Lower leg skin (tissue), 4 donors: ENCODE measurements around the gene SAV1. TPM values are rescaled to one million over a fixed set of nuclear protein-coding genes. Genes with fewer than 3 reads are reported as not detected.
"Not testable (repeated sequence)": the region's sequence is repeated elsewhere in the genome, so short reads cannot be mapped to it uniquely, and the experiment has no call there.

Source experiments
- DNase-seq, 2 donors: peaks; one replicate each; pipeline ENCODE4 v3.0.0-alpha.2; 2019; ENCODE audit warnings: low spot score in 2 of 2
- H3K4me3 ChIP-seq: fragments of 200-600 bp; sonication (generic); 2 replicates; pipeline ENCODE4 v1.5.1; 2017; ENCODE audit warnings: mild to moderate bottlenecking, low read depth; ENCODE audit not compliant: poor library complexity, severe bottlenecking
- CTCF ChIP-seq, 3 donors: fragments of 450-650 bp; IDR thresholded peaks; one replicate each; pipeline ENCODE4 v1.5.1; 2016; ENCODE audit warnings: antibody characterized with exemption in 3 of 3, mild to moderate bottlenecking in 3 of 3, moderate library complexity in 2 of 3
- POLR2A ChIP-seq, 2 donors: fragments of 450-650 bp; IDR thresholded peaks; one replicate each; pipeline ENCODE4 v1.6.1; 2016 to 2017; ENCODE audit warnings: antibody characterized with exemption in 2 of 2, mild to moderate bottlenecking in 1 of 2, moderate library complexity in 1 of 2
- WGBS, 2 donors: methylation state at CpG; one replicate each; pipeline ENCODE4 v1.1.5; 2018; 5-methylcytosine and 5-hydroxymethylcytosine counted together
- intact Hi-C: fragments of 100-400 bp; cut with DNase I; formaldehyde crosslinking; loops from one replicate; pipeline ENCODE4 v1.15.0; 2023; ENCODE audit warnings: low total_unique reads
- total RNA-seq, 4 donors: library from RNA; depleted of rRNA; stranded (reverse); fragments of >200 nt; gene quantifications; one replicate each; pipeline ENCODE4 v1.1.0, GENCODE V29; 2016

SAV1 gene
- total RNA-seq, 4 donors from 2014 or later, result 22.8 to 30.0 (median 28.3) TPM

GRCh38 chr14:50635141-50635540 is 33.0 kb downstream of the SAV1 start:
- DNase-seq, result no peak
- intact Hi-C loops, result no loop called here
- TF ChIP-seq CTCF (IDR thresholded peaks at IDR 0.05) (no peak), POLR2A (IDR thresholded peaks at IDR 0.05) (no peak)
- no peak overlapping the region for H3K4me3 ChIP-seq
- 88 to 95% methylated on average over 2 of the region's 2 CpGs for WGBS, 2 donors

GRCh38 chr14:50633954-50634353 is 34.2 kb downstream of the SAV1 start:
- DNase-seq, result no peak
- TF ChIP-seq POLR2A (IDR thresholded peaks at IDR 0.05) (no peak), CTCF (IDR thresholded peaks at IDR 0.05) (no peak)
- WGBS, 2 donors, result 89 to 90% methylated on average over 4 of the region's 4 CpGs

GRCh38 chr14:50631408-50631821 is 36.7 kb downstream of the SAV1 start:
- intact Hi-C loops, result no loop called here
- no peak for DNase-seq
- WGBS, 2 donors, result 86 to 89% methylated on average over 4 of the region's 4 CpGs
- no peak overlapping the region for H3K4me3 ChIP-seq
- TF ChIP-seq CTCF (IDR thresholded peaks at IDR 0.05), result no peak
- no peak for TF ChIP-seq POLR2A (IDR thresholded peaks at IDR 0.05)

More at GRCh38 chr14:50633954-50634353, 34.2 kb downstream of the SAV1 start:
- intact Hi-C loops, result no loop called here
- H3K4me3 ChIP-seq, result no peak overlapping the region

- 92 to 100% methylated on average over 4 of the region's 4 CpGs for WGBS, 2 donors
- H3K4me3 ChIP-seq, DNase-seq, intact Hi-C loops: not testable (repeated sequence)
Observed at GRCh38 chr14:50624947-50625346, 43.2 kb downstream of the SAV1 start.

- intact Hi-C loops, result no loop called here
- DNase-seq, result no peak
- WGBS, 2 donors, result 82 to 97% methylated on average over 1 of the region's 1 CpG
- H3K4me3 ChIP-seq, result no peak overlapping the region
- TF ChIP-seq POLR2A (IDR thresholded peaks at IDR 0.05) (no peak), CTCF (IDR thresholded peaks at IDR 0.05) (no peak)
Observed at GRCh38 chr14:50624447-50624846, 43.7 kb downstream of the SAV1 start.

- DNase-seq, result no peak
- WGBS, 2 donors, result 69 to 72% methylated on average over 1 of the region's 1 CpG
- H3K4me3 ChIP-seq, result no peak overlapping the region
- intact Hi-C loops, result no loop called here
- TF ChIP-seq CTCF (IDR thresholded peaks at IDR 0.05), result no peak
- TF ChIP-seq POLR2A (IDR thresholded peaks at IDR 0.05), result no peak
Observed at GRCh38 chr14:50622978-50623377, 45.1 kb downstream of the SAV1 start.
